Breast epithelium (tissue), 3 donors: ENCODE results near the gene BEST1.

ENCODE experiments used
- POLR2A ChIP-seq: fragments of 450-650 bp; IDR thresholded peaks from one replicate; pipeline ENCODE4 v1.6.1; 2016; ENCODE audit warnings: antibody characterized with exemption, mild to moderate bottlenecking, moderate library complexity
- POLR2AphosphoS5 ChIP-seq, 3 donors: sonication (generic); formaldehyde crosslinking; IDR thresholded peaks; one replicate each; pipeline ENCODE4 v1.6.1; 2017; ENCODE audit warnings: antibody characterized with exemption in 3 of 3
- TF ChIP-seq, protein P1 (sequence below), 3 donors: fragments of 450-650 bp; IDR thresholded peaks; one replicate each; pipeline ENCODE4 v1.5.1; 2016 to 2017; ENCODE audit warnings: antibody characterized with exemption in 3 of 3, mild to moderate bottlenecking in 3 of 3, moderate library complexity in 3 of 3

DNA sequence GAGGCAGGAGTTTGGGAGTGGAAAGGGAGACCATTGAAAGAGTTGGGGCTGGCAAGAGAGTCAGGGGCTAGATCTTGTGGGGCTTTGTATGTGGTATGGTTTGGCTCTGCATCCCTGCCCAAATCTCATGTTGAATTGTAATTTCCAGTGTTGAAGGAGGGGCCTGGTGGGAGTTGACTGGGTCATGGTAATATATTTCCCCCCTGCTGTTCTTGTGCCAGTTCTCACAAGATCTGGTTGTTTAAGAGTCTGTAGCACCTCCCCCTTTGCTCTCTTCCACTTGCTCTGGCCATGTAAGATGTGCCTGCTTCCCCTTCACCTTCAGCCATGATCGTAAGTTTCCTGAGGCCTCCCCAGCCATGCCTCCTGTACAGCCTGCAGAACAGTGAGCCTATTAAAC is 22.6 kb upstream of the BEST1 start:
- no peak for TF ChIP-seq POLR2A
- no peak for TF ChIP-seq POLR2AphosphoS5 (IDR thresholded peaks at IDR 0.05)
- TF ChIP-seq, protein P1, sequence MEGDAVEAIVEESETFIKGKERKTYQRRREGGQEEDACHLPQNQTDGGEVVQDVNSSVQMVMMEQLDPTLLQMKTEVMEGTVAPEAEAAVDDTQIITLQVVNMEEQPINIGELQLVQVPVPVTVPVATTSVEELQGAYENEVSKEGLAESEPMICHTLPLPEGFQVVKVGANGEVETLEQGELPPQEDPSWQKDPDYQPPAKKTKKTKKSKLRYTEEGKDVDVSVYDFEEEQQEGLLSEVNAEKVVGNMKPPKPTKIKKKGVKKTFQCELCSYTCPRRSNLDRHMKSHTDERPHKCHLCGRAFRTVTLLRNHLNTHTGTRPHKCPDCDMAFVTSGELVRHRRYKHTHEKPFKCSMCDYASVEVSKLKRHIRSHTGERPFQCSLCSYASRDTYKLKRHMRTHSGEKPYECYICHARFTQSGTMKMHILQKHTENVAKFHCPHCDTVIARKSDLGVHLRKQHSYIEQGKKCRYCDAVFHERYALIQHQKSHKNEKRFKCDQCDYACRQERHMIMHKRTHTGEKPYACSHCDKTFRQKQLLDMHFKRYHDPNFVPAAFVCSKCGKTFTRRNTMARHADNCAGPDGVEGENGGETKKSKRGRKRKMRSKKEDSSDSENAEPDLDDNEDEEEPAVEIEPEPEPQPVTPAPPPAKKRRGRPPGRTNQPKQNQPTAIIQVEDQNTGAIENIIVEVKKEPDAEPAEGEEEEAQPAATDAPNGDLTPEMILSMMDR (IDR thresholded peaks at IDR 0.05): no peak
